Measurements from ENCODE around the gene TCL1B. TPM values are rescaled to one million over a fixed set of nuclear protein-coding genes. Genes with fewer than 3 reads are reported as not detected.

The TCL1B gene
- total RNA-seq, 1 donor from 2014 or later = not detected

GRCh38 chr14:95677179-95677835, 8.9 kb upstream of the TCL1B start:
- H3K4me3 Mint-ChIP-seq = no peak overlapping the region
- intact Hi-C loops (cut with micrococcal nuclease) = no loop called here
- no peaks in the 10 kb centered on the region for H3K36me3 Mint-ChIP-seq (ENCODE audit: low read depth)

DNA sequence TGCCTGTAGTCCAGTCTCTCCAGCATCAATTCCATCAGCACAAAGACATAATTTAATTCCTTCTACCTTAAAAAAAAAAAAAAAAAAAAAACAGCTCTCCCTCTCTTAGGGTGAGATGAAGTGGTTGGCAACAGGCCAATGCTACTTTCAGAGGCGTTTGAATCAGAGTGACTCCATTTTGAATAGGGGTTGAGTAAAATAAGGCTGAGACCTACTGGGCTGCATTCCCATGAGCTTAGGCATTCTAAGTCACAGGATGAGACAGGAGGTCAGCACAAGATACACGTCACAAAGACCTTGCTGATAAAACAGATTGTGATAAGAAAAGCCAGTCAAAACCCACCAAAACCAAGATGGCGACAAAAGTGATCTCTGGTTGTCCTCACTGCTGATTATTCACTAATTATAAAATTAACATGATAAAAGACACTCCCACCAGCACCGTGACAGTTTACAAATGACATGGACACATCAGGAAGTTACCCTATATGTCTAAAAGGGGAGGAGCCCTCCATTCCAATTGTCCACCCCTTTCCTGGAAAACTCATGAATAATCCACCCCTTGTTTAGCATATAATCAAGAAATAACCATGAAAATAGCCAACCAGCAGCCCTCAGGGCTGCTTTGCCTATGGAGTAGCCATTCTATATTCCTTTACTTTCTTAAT, 6.9 kb upstream of the TCL1B start:
- no peaks in the 10 kb centered on the region for H3K9me3 Mint-ChIP-seq
- peaks cover 5% of the 10 kb centered on the region for H3K27me3 Mint-ChIP-seq (ENCODE audit: insufficient read depth)
- no peak overlapping the region for H3K27ac Mint-ChIP-seq
- no peaks in the 10 kb centered on the region for H3K36me3 Mint-ChIP-seq (ENCODE audit: low read depth)
- no peak for DNase-seq (ENCODE audit: low spot score)
- no peak overlapping the region for H3K4me3 Mint-ChIP-seq
- no peaks in the 10 kb centered on the region for H3K4me1 Mint-ChIP-seq (ENCODE audit: low read depth)
- intact Hi-C loops (cut with micrococcal nuclease) = no loop called here

More at GRCh38 chr14:95677179-95677835, 8.9 kb upstream of the TCL1B start:
- no peaks in the 10 kb centered on the region for H3K4me1 Mint-ChIP-seq (ENCODE audit: low read depth)
- H3K27ac Mint-ChIP-seq = no peak overlapping the region
- no peak for DNase-seq (ENCODE audit: low spot score)
- peaks cover 2% of the 10 kb centered on the region for H3K27me3 Mint-ChIP-seq (ENCODE audit: insufficient read depth)
- no peaks in the 10 kb centered on the region for H3K9me3 Mint-ChIP-seq

DNA sequence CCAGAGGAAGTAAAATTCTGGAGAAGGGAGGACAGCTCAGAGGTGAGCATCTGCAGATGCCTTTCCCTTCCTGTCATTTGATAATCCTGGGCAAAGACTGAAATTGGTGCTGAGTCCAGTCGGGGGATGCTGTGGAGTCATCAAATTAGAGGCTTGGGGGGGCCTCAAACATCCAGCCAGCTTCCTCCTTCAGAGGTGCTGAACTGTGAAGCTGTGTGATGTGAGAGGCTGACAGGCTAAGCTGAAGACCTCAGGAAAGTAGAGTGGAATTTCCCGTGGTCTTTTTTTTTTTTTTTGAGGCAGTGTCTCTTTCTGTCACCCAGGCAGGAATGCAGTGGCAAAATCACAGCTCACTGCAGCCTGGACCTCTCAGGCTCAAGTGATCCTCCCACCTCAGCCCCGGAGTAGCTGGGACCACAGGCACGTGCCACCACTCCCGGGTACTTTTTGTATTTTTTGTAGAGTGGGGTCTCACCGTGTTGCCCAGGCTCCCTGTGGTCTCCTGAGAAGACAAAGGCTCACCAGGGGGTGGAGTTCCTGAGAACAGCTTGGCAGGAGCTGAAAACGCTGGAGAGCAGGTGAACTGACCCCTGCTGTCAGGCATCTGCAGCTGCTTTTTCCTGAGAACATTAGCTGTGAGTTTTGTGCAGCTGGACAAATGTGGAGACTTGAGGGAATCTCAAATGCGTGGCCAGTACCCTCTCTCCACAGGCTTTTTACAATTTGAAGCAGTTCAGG, 6.1 kb upstream of the TCL1B start:
- Mint-ChIP-seq H3K27me3 (ENCODE audit: insufficient read depth) (peaks cover 5% of the 10 kb centered on the region), H3K36me3 (ENCODE audit: low read depth) (no peaks in the 10 kb centered on the region)
- intact Hi-C loops (cut with micrococcal nuclease) = no loop called here

DNA sequence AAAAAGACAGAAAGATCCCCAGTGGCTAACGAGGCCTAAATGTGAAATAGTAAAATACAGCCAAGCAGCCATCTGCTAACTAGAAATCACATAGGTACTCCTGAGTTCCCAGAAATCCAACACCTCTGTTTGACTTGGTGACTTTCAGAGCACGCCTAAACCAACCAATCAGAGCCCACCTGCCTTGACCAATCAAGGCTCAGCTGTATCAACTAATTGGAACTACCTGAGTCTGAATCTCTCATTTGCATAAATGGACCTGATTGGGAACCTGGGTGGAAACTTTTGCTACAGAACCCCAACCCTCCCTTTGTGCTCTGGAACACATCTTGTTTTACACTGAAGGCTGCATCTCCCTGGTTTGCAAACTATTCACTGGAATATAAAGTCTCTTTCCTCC, 5.1 kb upstream of the TCL1B start:
- intact Hi-C loops (cut with micrococcal nuclease) = no loop called here
- Mint-ChIP-seq H3K36me3 (ENCODE audit: low read depth) (no peaks in the 10 kb centered on the region), H3K4me3 (no peak overlapping the region), H3K4me1 (ENCODE audit: low read depth) (no peaks in the 10 kb centered on the region), H3K9me3 (no peaks in the 10 kb centered on the region), H3K27ac (no peak overlapping the region), H3K27me3 (ENCODE audit: insufficient read depth) (peaks cover 5% of the 10 kb centered on the region)
- DNase-seq (ENCODE audit: low spot score) = no peak

More for the DNA sequence above, 6.1 kb upstream of the TCL1B start:
- Mint-ChIP-seq H3K9me3 (no peaks in the 10 kb centered on the region), H3K27ac (no peak overlapping the region), H3K4me1 (ENCODE audit: low read depth) (no peaks in the 10 kb centered on the region), H3K4me3 (no peak overlapping the region)
- DNase-seq (ENCODE audit: low spot score) = no peak

DNA sequence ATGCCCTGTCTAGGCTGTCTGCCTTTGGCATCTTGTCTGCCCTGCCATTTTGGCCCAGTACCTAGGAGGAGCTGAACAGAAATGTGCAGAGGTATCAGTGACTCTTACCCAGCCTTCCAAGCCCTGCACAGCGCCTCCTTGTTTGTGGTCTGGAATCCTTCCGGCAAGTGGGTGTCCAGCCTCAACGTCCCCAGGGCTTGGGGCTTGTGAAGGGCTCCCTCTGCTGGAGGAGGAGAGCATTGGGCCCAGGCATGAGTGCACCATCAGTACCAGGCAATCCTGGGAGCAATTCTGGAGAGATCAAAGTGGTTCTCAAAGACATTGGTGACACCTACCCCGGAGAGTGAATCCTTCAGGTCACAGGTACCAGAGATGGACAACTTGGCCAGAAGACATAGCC, 2.4 kb upstream of the TCL1B start:
- peaks cover 5% of the 10 kb centered on the region for H3K27me3 Mint-ChIP-seq (ENCODE audit: insufficient read depth)
- no peaks in the 10 kb centered on the region for H3K36me3 Mint-ChIP-seq (ENCODE audit: low read depth)
- H3K9me3 Mint-ChIP-seq = no peaks in the 10 kb centered on the region
- no peak for DNase-seq (ENCODE audit: low spot score)
- H3K27ac Mint-ChIP-seq = no peak overlapping the region
- intact Hi-C loops (cut with micrococcal nuclease) = loop anchor here (1.0 kb wide), 1 partner anchor 122 kb away; no protein-coding TSS in a partner anchor
- no peak overlapping the region for H3K4me3 Mint-ChIP-seq
- H3K4me1 Mint-ChIP-seq (ENCODE audit: low read depth) = no peaks in the 10 kb centered on the region

DNA sequence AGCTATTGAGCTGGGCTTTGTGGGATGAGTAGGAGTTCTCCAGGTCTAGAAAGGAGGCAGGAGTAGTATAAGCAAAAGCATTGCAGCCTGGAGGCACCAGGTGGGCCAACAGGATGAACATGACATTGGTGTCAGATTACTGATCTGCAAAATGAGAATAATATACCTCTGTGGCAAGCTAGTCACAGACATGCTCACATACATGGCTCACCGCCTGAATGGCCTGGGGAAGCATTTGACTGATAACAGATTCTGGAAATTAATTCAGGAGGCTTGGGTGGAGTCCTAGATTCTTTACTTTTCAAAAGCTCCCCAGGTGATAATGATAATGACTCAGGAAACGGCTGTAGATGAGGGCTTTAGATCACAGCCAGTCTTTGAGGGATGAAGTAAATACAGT, 709 bp downstream of the TCL1B start:
- no peak overlapping the region for H3K4me3 Mint-ChIP-seq
- no peaks in the 10 kb centered on the region for H3K9me3 Mint-ChIP-seq
- no peak for DNase-seq (ENCODE audit: low spot score)
- intact Hi-C loops (cut with micrococcal nuclease) = no loop called here
- peaks cover 9% of the 10 kb centered on the region for H3K27me3 Mint-ChIP-seq (ENCODE audit: insufficient read depth)
- H3K27ac Mint-ChIP-seq = no peak overlapping the region
- H3K36me3 Mint-ChIP-seq (ENCODE audit: low read depth) = no peaks in the 10 kb centered on the region
- no peaks in the 10 kb centered on the region for H3K4me1 Mint-ChIP-seq (ENCODE audit: low read depth)

DNA sequence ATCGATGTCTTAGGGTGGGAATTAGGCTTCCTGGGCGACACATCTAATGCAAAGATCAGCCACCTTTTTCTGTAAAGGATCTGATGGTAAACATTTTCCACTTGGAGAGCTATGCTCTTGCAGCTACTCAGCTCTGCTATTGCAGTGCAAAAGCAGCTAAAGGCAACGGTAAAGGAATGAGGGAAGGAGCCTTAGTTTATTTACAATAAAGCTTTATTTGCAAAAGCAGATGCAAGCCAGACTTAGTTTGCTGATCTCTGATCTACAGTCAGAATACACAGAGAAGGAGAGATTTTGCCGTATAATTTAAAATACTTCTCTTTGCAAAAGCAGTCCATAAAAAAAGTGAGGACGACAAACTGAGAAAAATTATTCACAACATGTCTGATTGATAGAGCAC, 3.2 kb downstream of the TCL1B start:
- no peak for DNase-seq (ENCODE audit: low spot score)
- no peaks in the 10 kb centered on the region for H3K36me3 Mint-ChIP-seq (ENCODE audit: low read depth)
- H3K4me1 Mint-ChIP-seq (ENCODE audit: low read depth) = no peaks in the 10 kb centered on the region
- no peak overlapping the region for H3K27ac Mint-ChIP-seq
- H3K27me3 Mint-ChIP-seq (ENCODE audit: insufficient read depth) = peaks cover 6% of the 10 kb centered on the region
- H3K4me3 Mint-ChIP-seq = no peak overlapping the region
- no peaks in the 10 kb centered on the region for H3K9me3 Mint-ChIP-seq
- intact Hi-C loops (cut with micrococcal nuclease) = no loop called here

DNA sequence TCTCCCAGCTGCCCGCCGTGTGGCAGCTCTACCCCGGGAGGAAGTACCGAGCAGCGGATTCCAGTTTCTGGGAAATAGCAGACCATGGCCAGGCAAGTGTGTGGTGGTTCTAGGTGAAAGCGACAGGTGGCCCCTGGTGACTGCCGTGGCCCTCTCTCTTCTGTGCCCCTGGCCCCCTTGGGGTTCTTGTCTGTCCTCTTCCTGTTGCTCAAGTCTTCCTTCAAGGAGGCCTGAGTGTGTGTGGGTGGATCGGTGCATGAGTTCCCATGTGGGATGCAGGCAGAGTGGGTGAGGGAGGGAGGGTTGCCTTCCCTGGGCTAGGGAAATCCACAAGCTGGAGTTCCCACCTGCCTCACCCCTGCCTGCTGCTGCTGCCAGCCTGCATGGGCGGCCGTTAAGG, 4.6 kb downstream of the TCL1B start:
- H3K4me3 Mint-ChIP-seq = no peak overlapping the region
- DNase-seq (ENCODE audit: low spot score) = no peak
- peaks cover 6% of the 10 kb centered on the region for H3K27me3 Mint-ChIP-seq (ENCODE audit: insufficient read depth)
- no peaks in the 10 kb centered on the region for H3K9me3 Mint-ChIP-seq
- intact Hi-C loops (cut with micrococcal nuclease) = no loop called here
- no peak overlapping the region for H3K27ac Mint-ChIP-seq
- H3K36me3 Mint-ChIP-seq (ENCODE audit: low read depth) = no peaks in the 10 kb centered on the region
- H3K4me1 Mint-ChIP-seq (ENCODE audit: low read depth) = no peaks in the 10 kb centered on the region

GRCh38 chr14:95691591-95691990, 5.4 kb downstream of the TCL1B start:
- no peaks in the 10 kb centered on the region for H3K36me3 Mint-ChIP-seq (ENCODE audit: low read depth)
- no peak overlapping the region for H3K4me3 Mint-ChIP-seq
- H3K27ac Mint-ChIP-seq = no peak overlapping the region
- no peaks in the 10 kb centered on the region for H3K4me1 Mint-ChIP-seq (ENCODE audit: low read depth)
- H3K9me3 Mint-ChIP-seq = no peaks in the 10 kb centered on the region
- intact Hi-C loops (cut with micrococcal nuclease) = no loop called here
- DNase-seq (ENCODE audit: low spot score) = no peak
- peaks cover 6% of the 10 kb centered on the region for H3K27me3 Mint-ChIP-seq (ENCODE audit: insufficient read depth)

- intact Hi-C loops (cut with micrococcal nuclease) = no loop called here
- peaks cover 6% of the 10 kb centered on the region for H3K27me3 Mint-ChIP-seq (ENCODE audit: insufficient read depth)
- no peak overlapping the region for H3K27ac Mint-ChIP-seq
- H3K4me3 Mint-ChIP-seq = no peak overlapping the region
- DNase-seq (ENCODE audit: low spot score) = no peak
- H3K9me3 Mint-ChIP-seq = no peaks in the 10 kb centered on the region
- no peaks in the 10 kb centered on the region for H3K4me1 Mint-ChIP-seq (ENCODE audit: low read depth)
- no peaks in the 10 kb centered on the region for H3K36me3 Mint-ChIP-seq (ENCODE audit: low read depth)
These were observed 5.9 kb downstream of the TCL1B start for GRCh38 chr14:95692109-95692508.

- no peak overlapping the region for H3K27ac Mint-ChIP-seq
- H3K36me3 Mint-ChIP-seq (ENCODE audit: low read depth) = no peaks in the 10 kb centered on the region
- H3K27me3 Mint-ChIP-seq (ENCODE audit: insufficient read depth) = peaks cover 5% of the 10 kb centered on the region
- no peaks in the 10 kb centered on the region for H3K9me3 Mint-ChIP-seq
- no peaks in the 10 kb centered on the region for H3K4me1 Mint-ChIP-seq (ENCODE audit: low read depth)
- DNase-seq (ENCODE audit: low spot score) = no peak
- H3K4me3 Mint-ChIP-seq = no peak overlapping the region
- intact Hi-C loops (cut with micrococcal nuclease) = no loop called here
These were observed 8.8 kb downstream of the TCL1B start for GRCh38 chr14:95695051-95695450.

DNA sequence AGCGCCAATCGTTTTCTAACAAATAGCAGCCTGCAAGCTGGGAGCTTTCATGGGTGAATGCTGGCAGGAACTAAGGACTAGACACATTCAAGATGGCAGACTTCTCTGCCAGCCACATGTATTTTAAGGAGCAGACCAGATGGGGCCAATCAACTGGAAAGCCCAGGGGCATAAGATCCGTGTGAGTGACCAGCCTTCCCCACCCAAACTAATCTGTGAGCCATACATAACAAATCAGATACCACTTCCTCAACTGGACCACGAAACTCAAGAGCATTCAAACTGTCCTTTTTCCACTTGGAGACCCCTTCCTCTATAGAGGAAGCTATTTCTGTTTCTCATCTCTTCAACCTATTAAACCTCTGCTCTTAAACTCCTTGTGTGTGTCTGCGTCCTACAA, 9.7 kb downstream of the TCL1B start:
- DNase-seq (ENCODE audit: low spot score) = no peak
- no peaks in the 10 kb centered on the region for H3K4me1 Mint-ChIP-seq (ENCODE audit: low read depth)
- H3K27ac Mint-ChIP-seq = no peak overlapping the region
- H3K4me3 Mint-ChIP-seq = no peak overlapping the region
- H3K36me3 Mint-ChIP-seq (ENCODE audit: low read depth) = no peaks in the 10 kb centered on the region
- no peaks in the 10 kb centered on the region for H3K9me3 Mint-ChIP-seq
- intact Hi-C loops (cut with micrococcal nuclease) = no loop called here
- H3K27me3 Mint-ChIP-seq (ENCODE audit: insufficient read depth) = peaks cover 5% of the 10 kb centered on the region

DNA sequence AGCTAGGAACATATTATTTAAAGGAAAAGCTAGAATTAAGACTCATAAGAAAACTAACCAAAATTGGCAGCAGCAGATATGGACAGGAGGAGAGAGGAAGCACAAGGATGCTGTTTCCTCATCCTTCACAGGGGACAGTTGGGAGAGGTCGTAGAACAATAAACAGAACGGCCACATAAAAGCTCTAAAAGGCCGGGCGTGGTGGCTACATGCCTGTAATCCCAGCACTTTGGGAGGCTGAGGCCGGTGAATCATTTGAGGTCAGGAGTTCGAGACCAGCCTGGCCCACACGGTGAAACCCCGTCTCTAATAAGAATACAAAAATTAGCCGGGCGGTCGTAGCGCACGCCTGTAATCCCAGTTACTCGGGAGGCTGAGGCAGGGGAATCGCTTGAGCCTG, 10.5 kb downstream of the TCL1B start:
- Mint-ChIP-seq H3K36me3 (ENCODE audit: low read depth) (no peaks in the 10 kb centered on the region), H3K27ac (no peak overlapping the region), H3K9me3 (no peaks in the 10 kb centered on the region), H3K4me1 (ENCODE audit: low read depth) (no peaks in the 10 kb centered on the region), H3K27me3 (ENCODE audit: insufficient read depth) (peaks cover 6% of the 10 kb centered on the region), H3K4me3 (no peak overlapping the region)
- DNase-seq (ENCODE audit: low spot score) = no peak
- intact Hi-C loops (cut with micrococcal nuclease) = no loop called here
